Caco-2 (cell line): Measurements from ENCODE around the gene RAD23B. TPM values are rescaled to one million over a fixed set of nuclear protein-coding genes. Genes with fewer than 3 reads are reported as not detected.

ENCODE experiments used
- Bru-seq: library from RNA; stranded (reverse); fragments of 400-500 nt; gene quantifications from one replicate; lab custom pipeline; 2021; lab: Mats Ljungman, UMichigan
- BruChase-seq, 2 experiments: library from RNA; stranded (reverse); fragments of 400-500 nt; gene quantifications; one replicate each; lab custom pipeline; 2021; lab: Mats Ljungman, UMichigan
- BruUV-seq: library from RNA; stranded (reverse); fragments of 400-500 nt; replicated peaks from 2 replicates; lab custom pipeline; 2021; lab: Mats Ljungman, UMichigan
- CTCF ChIA-PET: fragments of 300-600 bp; sonication (Branson Sonifier 250); formaldehyde crosslinking; loops from one replicate; lab custom pipeline; 2022; ENCODE audit warnings: antibody characterized with exemption; lab: Charles Lee
- POLR2A ChIA-PET: fragments of 300-600 bp; sonication (Branson Sonifier 250); formaldehyde crosslinking; loops from one replicate; lab custom pipeline; 2022; ENCODE audit warnings: antibody characterized with exemption; lab: Charles Lee
- DNase-seq, 2 experiments: peaks; one replicate each; pipeline versions ENCODE4 v3.0.0 to v3.0.0-alpha.2; 2020 to 2022
- H3K27me3 ChIP-seq: replicated peaks from 2 replicates; pipeline ENCODE4 v1.6.0; 2011; ENCODE audit warnings: low read length; ENCODE audit not compliant: control insufficient read depth, insufficient read depth
- H3K36me3 ChIP-seq: 2 replicates; pipeline ENCODE4 v1.5.1; 2011; ENCODE audit warnings: low read length; ENCODE audit not compliant: control insufficient read depth, insufficient read depth
- H3K4me1 ChIP-seq: fragments of 250-450 bp; sonication (Bioruptor Pico); 2 replicates; pipeline ENCODE4 v1.5.1; 2020; ENCODE audit warnings: mild to moderate bottlenecking
- H3K4me3 ChIP-seq: 2 replicates; pipeline ENCODE4 v1.5.1; 2011; ENCODE audit warnings: low read depth, mild to moderate bottlenecking, control low read depth, low read length
- H3K9me3 ChIP-seq: fragments of 250-450 bp; sonication (Bioruptor Pico); 2 replicates; pipeline ENCODE4 v1.5.1; 2020; ENCODE audit warnings: mild to moderate bottlenecking, moderate library complexity
- H3K27ac Mint-ChIP-seq: one replicate; pipeline ENCODE4 v1.8.0; 2022; ENCODE audit warnings: mixed read lengths; ENCODE audit not compliant: unreplicated experiment
- H3K27me3 Mint-ChIP-seq: one replicate; pipeline ENCODE4 v1.8.0; 2022; ENCODE audit warnings: mixed read lengths; ENCODE audit not compliant: insufficient read depth, unreplicated experiment
- H3K36me3 Mint-ChIP-seq: one replicate; pipeline ENCODE4 v1.8.0; 2022; ENCODE audit warnings: mild to moderate bottlenecking, mixed read lengths; ENCODE audit not compliant: insufficient read depth, unreplicated experiment
- H3K4me1 Mint-ChIP-seq: one replicate; pipeline ENCODE4 v1.8.0; 2022; ENCODE audit warnings: low read depth, mixed read lengths; ENCODE audit not compliant: unreplicated experiment
- H3K4me3 Mint-ChIP-seq: one replicate; pipeline ENCODE4 v1.8.0; 2022; ENCODE audit warnings: mild to moderate bottlenecking, moderate library complexity, mixed read lengths; ENCODE audit not compliant: unreplicated experiment
- H3K9me3 Mint-ChIP-seq: one replicate; pipeline ENCODE4 v1.8.0; 2022; ENCODE audit warnings: mixed read lengths; ENCODE audit not compliant: unreplicated experiment
- intact Hi-C: fragments of 100-400 bp; cut with micrococcal nuclease; formaldehyde crosslinking; loops from one replicate; pipeline ENCODE4 v1.10.0; 2022; ENCODE audit not compliant: unreplicated experiment
- long read RNA-seq: library from polyadenylated mRNA; stranded (forward); transcript quantifications from one replicate; pipeline ENCODE4 v2.0.0, GENCODE V29; 2022
- total RNA-seq: library from RNA; stranded (reverse); gene quantifications from 2 replicates; pipeline ENCODE4 v1.2.3, GENCODE V29; 2022
- TF ChIP-seq, protein P1 (sequence below), 2 experiments: fragments of 200-600 bp in 1 of 2; IDR thresholded peaks; 1 replicate in 1 of 2; 2 replicates in 1 of 2; pipeline versions ENCODE4 v1.5.1 to v1.8.0; 2011 to 2022; ENCODE audit warnings: antibody characterized with exemption in 1 of 2, control low read depth in 1 of 2, inconsistent platforms in 1 of 2, low read depth in 1 of 2, low read length in 1 of 2, mild to moderate bottlenecking in 1 of 2, moderate library complexity in 1 of 2; ENCODE audit not compliant: insufficient read depth in 1 of 2, severe bottlenecking in 1 of 2, unreplicated experiment in 1 of 2

The RAD23B gene
- total RNA-seq, result 188 TPM in 2 replicates
- percentile 98 among the genes with signal in this experiment for Bru-seq, nascent RNA
- percentile 97 among the genes with signal in this experiment for BruChase-seq, experiment 1, labeled RNA remaining after a 2-hour chase
- percentile 98 among the genes with signal in this experiment for BruChase-seq, experiment 2, labeled RNA remaining after a 6-hour chase
- long read RNA-seq, full-length matches to known transcripts, result 1 of 32 reads
- long read RNA-seq, partial matches to known transcripts, result 6 of 32 reads
- long read RNA-seq, other reads (novel, unspliced or antisense), result 25 of 32 reads

DNA sequence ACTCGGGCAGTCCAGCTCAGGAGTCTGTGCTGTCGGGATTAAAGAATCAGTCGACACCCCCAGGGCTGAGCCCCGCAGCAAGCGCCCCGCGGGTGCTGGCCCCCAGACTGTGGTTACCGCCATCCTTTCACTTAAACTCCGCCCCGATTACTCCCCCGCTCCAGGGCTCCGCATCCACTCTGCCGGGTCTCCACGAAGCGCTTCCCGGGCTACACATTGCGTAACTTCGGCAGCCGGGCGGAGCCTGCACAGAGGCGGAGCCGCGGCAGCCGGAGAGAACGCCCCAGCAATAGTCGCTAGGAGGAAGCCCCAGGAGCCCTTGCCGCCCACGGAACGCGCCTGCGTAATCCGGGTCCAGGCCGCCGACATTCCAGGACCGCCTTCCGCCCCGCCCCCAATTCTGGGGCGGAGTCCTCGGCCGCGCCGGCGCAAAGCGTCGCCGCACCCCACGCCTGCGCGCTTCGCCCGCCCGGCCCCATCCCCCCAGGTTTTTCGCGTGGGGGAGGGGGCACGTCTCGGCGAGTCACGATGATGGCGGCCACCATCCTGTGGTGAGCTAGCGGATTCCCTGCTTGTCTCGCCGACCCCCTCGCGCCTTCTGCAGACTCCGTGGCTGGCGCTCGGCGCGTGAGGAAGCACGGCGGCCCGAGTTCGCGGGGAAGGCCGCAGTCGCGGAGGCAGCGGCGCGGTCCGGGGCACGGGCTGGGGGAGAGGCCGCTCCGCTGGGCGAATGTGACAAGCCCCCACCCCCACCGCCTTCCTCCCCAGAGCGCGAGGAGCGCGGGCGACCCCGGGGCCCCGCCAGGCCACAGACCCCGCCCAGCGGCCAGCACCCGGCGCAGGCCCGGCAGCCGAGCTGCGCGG lies at the start of gene RAD23B:
TSS of gene RAD23B (plus strand) at position 521 of the 864 bp plus-strand sequence. CDS start 351 bp downstream, outside the sequence.
- POLR2A ChIA-PET, result interaction anchor here (1.2 to 1.6 kb wide), 2 partner anchors 13 to 177 kb away, joined by 8 to 10 read pairs; no protein-coding TSS in a partner anchor
- H3K4me1 ChIP-seq, result peaks cover 37% of the 10 kb centered on the region
- no TSS peak for BruUV-seq

DNA sequence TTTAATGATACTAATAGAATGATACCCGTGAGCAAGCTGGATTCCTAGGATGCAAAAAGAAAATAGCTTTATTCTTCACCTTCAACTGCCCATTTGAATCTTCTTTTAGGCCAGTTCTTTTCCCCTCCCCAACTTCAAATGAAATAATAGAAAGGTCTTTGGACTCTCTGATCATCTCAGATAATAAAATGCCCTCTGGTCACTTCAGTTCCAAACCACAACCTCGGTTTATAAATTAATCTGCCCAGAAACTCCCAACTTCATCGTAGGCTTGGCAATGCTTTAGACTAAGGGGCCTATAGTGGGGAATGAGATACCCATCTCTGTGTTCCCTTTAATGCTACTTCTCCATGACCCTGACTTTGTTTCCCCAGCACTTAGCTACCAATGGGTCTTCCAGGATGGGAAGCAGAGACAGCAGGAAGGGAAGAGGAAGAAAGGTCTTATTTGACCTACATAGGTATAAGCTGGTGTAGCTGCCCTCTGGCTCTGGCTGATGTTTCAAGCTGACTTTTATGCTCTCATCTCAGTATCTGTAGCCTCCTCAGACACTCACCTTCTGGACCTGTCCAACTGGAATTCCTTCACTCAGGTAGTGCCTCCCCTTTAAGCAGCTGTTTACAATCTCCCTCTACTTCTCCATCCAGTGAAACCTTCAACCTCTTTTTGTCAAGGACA lies 47.2 kb upstream of the RAD23B start:
- no TSS peak for BruUV-seq
- intact Hi-C loops, result no loop called here
- TF ChIP-seq, protein P1, sequence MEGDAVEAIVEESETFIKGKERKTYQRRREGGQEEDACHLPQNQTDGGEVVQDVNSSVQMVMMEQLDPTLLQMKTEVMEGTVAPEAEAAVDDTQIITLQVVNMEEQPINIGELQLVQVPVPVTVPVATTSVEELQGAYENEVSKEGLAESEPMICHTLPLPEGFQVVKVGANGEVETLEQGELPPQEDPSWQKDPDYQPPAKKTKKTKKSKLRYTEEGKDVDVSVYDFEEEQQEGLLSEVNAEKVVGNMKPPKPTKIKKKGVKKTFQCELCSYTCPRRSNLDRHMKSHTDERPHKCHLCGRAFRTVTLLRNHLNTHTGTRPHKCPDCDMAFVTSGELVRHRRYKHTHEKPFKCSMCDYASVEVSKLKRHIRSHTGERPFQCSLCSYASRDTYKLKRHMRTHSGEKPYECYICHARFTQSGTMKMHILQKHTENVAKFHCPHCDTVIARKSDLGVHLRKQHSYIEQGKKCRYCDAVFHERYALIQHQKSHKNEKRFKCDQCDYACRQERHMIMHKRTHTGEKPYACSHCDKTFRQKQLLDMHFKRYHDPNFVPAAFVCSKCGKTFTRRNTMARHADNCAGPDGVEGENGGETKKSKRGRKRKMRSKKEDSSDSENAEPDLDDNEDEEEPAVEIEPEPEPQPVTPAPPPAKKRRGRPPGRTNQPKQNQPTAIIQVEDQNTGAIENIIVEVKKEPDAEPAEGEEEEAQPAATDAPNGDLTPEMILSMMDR (IDR thresholded peaks at IDR 0.05; ENCODE audit: insufficient read depth in 1 of 2, low read depth in 1 of 2, low read length in 1 of 2, severe bottlenecking in 1 of 2, unreplicated experiment in 1 of 2), result no peak

More for the DNA sequence above, at the start of gene RAD23B:
- Histone ChIP-seq H3K4me3 (peak within 1 kb of the TSS; percentile 78), H3K27me3 (no peaks in the 10 kb centered on the region), H3K9me3 (0 out of 2 replicates have a peak, but pooled peaks cover 2% of the 10 kb centered on the region), H3K36me3 (no peaks in the 10 kb centered on the region)
- peak within 1 kb of the TSS; percentile 92 for H3K27ac Mint-ChIP-seq
- DNase-seq, result peak; percentile 99
- intact Hi-C loops, result loop anchor here (1.0 kb wide), 2 partner anchors 34 to 40 kb away; no protein-coding TSS in a partner anchor
- peaks cover 27% of the 10 kb centered on the region for H3K4me1 Mint-ChIP-seq
- TF ChIP-seq, protein P1 (IDR thresholded peaks at IDR 0.05; ENCODE audit: insufficient read depth in 1 of 2, low read depth in 1 of 2, low read length in 1 of 2, severe bottlenecking in 1 of 2, unreplicated experiment in 1 of 2), result peak in 1 of 2 experiments; percentile 1
- H3K9me3 Mint-ChIP-seq, result no peaks in the 10 kb centered on the region
- peak within 1 kb of the TSS; percentile 93 for H3K4me3 Mint-ChIP-seq
- no peaks in the 10 kb centered on the region for H3K27me3 Mint-ChIP-seq
- CTCF ChIA-PET, result interaction anchor here (0.9 kb wide), 1 partner anchor 43 kb away, joined by 3 read pairs; no protein-coding TSS in a partner anchor
- H3K36me3 Mint-ChIP-seq, result peaks cover 23% of the 10 kb centered on the region

More for the DNA sequence above, 47.2 kb upstream of the RAD23B start:
- Histone ChIP-seq H3K4me1 (peaks cover 21% of the 10 kb centered on the region), H3K27me3 (no peaks in the 10 kb centered on the region), H3K9me3 (no peaks in the 10 kb centered on the region), H3K4me3 (no peak overlapping the region), H3K36me3 (no peaks in the 10 kb centered on the region)
- peaks cover 15% of the 10 kb centered on the region for H3K4me1 Mint-ChIP-seq
- ChIA-PET CTCF (no interaction called here), POLR2A (no interaction called here)
- H3K9me3 Mint-ChIP-seq, result no peaks in the 10 kb centered on the region
- no peak for DNase-seq
- no peak overlapping the region for H3K4me3 Mint-ChIP-seq
- no peaks in the 10 kb centered on the region for H3K27me3 Mint-ChIP-seq
- no peaks in the 10 kb centered on the region for H3K36me3 Mint-ChIP-seq
- H3K27ac Mint-ChIP-seq, result no peak overlapping the region
